ENCODE data around the gene BCL2.

BCL2 gene

GRCh38 chr18:63346031-63346430 is 26.5 kb upstream of the BCL2 start:
- no peak overlapping the region for H3K27ac ChIP-seq

GRCh38 chr18:63344918-63345317 is 25.3 kb upstream of the BCL2 start:
- H3K27ac ChIP-seq = no peak overlapping the region
- no peaks in the 10 kb centered on the region for H3K9me3 ChIP-seq
- no peaks in the 10 kb centered on the region for H3K36me3 ChIP-seq
- H3K4me3 ChIP-seq (ENCODE audit: low read depth in 1 of 2, low read length in 1 of 2) = no peak overlapping the region
- no peak for TF ChIP-seq CTCF (IDR thresholded peaks at IDR 0.05)
- H3K27me3 ChIP-seq = no peaks in the 10 kb centered on the region
- no peaks in the 10 kb centered on the region for H3K4me1 ChIP-seq (ENCODE audit: control insufficient read depth in 1 of 2, insufficient read depth in 1 of 2, low read depth in 1 of 2, low read length in 1 of 2)

More at GRCh38 chr18:63346031-63346430, 26.5 kb upstream of the BCL2 start:
- H3K4me3 ChIP-seq (ENCODE audit: low read depth in 1 of 2, low read length in 1 of 2) = no peak overlapping the region
- peaks cover 7% of the 10 kb centered on the region for H3K36me3 ChIP-seq
- H3K9me3 ChIP-seq = no peaks in the 10 kb centered on the region
- no peak for TF ChIP-seq CTCF (IDR thresholded peaks at IDR 0.05)
- no peaks in the 10 kb centered on the region for H3K4me1 ChIP-seq (ENCODE audit: control insufficient read depth in 1 of 2, insufficient read depth in 1 of 2, low read depth in 1 of 2, low read length in 1 of 2)
- no peaks in the 10 kb centered on the region for H3K27me3 ChIP-seq

- H3K9me3 ChIP-seq = no peaks in the 10 kb centered on the region
- no peak overlapping the region for H3K27ac ChIP-seq
- TF ChIP-seq CTCF (IDR thresholded peaks at IDR 0.05) = no peak
- no peaks in the 10 kb centered on the region for H3K27me3 ChIP-seq
- no peaks in the 10 kb centered on the region for H3K36me3 ChIP-seq
- H3K4me3 ChIP-seq (ENCODE audit: low read depth in 1 of 2, low read length in 1 of 2) = no peak overlapping the region
- H3K4me1 ChIP-seq (ENCODE audit: control insufficient read depth in 1 of 2, insufficient read depth in 1 of 2, low read depth in 1 of 2, low read length in 1 of 2) = no peaks in the 10 kb centered on the region
Measured at GRCh38 chr18:63344263-63344662, 24.7 kb upstream of the BCL2 start.

GRCh38 chr18:63342206-63342605 is 22.6 kb upstream of the BCL2 start:
- Histone ChIP-seq H3K27ac (no peak overlapping the region), H3K27me3 (no peaks in the 10 kb centered on the region), H3K9me3 (no peaks in the 10 kb centered on the region), H3K4me1 (ENCODE audit: control insufficient read depth in 1 of 2, insufficient read depth in 1 of 2, low read depth in 1 of 2, low read length in 1 of 2) (no peaks in the 10 kb centered on the region), H3K4me3 (ENCODE audit: low read depth in 1 of 2, low read length in 1 of 2) (no peak overlapping the region), H3K36me3 (no peaks in the 10 kb centered on the region)
- TF ChIP-seq CTCF (IDR thresholded peaks at IDR 0.05) = no peak

- H3K27me3 ChIP-seq = no peaks in the 10 kb centered on the region
- no peak overlapping the region for H3K27ac ChIP-seq
- TF ChIP-seq CTCF (IDR thresholded peaks at IDR 0.05) = peak; percentile 52
- no peaks in the 10 kb centered on the region for H3K9me3 ChIP-seq
- H3K4me3 ChIP-seq (ENCODE audit: low read depth in 1 of 2, low read length in 1 of 2) = no peak overlapping the region
- no peaks in the 10 kb centered on the region for H3K4me1 ChIP-seq (ENCODE audit: control insufficient read depth in 1 of 2, insufficient read depth in 1 of 2, low read depth in 1 of 2, low read length in 1 of 2)
- no peaks in the 10 kb centered on the region for H3K36me3 ChIP-seq
Measured at GRCh38 chr18:63339920-63340484, 20.4 kb upstream of the BCL2 start.

Measured in neutrophil (primary cell).